ENCODE measurements around the gene TMEM132D.

DNA sequence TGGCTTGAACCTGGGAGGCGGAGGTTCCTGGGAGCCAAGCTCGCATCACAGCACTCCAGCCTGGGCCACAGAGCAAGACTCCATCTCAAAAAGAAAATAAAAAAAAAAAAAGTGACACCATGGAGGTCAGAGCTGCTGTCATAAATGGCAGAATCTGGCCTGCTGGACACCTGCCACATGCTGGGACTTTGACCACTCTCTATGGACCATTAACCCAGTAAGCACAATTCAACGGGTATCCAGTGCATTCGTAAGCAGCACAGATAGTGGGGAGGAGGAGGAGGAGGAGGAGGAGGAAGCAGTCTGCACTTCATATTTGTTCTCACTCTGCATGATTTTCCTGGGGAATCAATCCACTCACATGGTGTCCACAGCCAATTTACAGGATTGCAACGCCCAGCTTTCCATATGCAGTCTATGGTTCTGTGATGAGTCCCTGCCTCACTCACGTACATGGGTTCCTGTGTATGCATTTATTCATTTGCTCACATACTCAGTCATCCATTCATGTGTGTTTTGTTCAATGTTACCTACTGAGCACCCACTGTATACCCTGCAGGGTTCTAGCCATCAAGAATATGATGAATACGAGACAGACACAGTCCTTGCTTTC lies 723.8 kb downstream of the TMEM132D start:
- no peak for TF ChIP-seq CEBPB (IDR thresholded peaks at IDR 0.05; ENCODE audit: low read depth, low read length)
- no peak for TF ChIP-seq CTCF (conservative IDR thresholded peaks at IDR 0.05; ENCODE audit: low read depth, low read length)
- no peak for TF ChIP-seq POLR2A (IDR thresholded peaks at IDR 0.05; ENCODE audit: low read depth, low read length)
- no peak for TF ChIP-seq RAD21 (IDR thresholded peaks at IDR 0.05; ENCODE audit: low read length)
- no peak for TF ChIP-seq RFX5 (IDR thresholded peaks at IDR 0.05; ENCODE audit: low read depth, low read length)
- TF ChIP-seq, protein P1, sequence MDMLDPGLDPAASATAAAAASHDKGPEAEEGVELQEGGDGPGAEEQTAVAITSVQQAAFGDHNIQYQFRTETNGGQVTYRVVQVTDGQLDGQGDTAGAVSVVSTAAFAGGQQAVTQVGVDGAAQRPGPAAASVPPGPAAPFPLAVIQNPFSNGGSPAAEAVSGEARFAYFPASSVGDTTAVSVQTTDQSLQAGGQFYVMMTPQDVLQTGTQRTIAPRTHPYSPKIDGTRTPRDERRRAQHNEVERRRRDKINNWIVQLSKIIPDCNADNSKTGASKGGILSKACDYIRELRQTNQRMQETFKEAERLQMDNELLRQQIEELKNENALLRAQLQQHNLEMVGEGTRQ (IDR thresholded peaks at IDR 0.05; ENCODE audit: low read depth, low read length), result no peak
- no peak for TF ChIP-seq MXI1 (IDR thresholded peaks at IDR 0.05; ENCODE audit: borderline replicate concordance, low read depth, low read length)
- TF ChIP-seq, protein P2, sequence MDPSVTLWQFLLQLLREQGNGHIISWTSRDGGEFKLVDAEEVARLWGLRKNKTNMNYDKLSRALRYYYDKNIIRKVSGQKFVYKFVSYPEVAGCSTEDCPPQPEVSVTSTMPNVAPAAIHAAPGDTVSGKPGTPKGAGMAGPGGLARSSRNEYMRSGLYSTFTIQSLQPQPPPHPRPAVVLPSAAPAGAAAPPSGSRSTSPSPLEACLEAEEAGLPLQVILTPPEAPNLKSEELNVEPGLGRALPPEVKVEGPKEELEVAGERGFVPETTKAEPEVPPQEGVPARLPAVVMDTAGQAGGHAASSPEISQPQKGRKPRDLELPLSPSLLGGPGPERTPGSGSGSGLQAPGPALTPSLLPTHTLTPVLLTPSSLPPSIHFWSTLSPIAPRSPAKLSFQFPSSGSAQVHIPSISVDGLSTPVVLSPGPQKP (IDR thresholded peaks at IDR 0.05; ENCODE audit: borderline replicate concordance, low read depth, low read length), result no peak
- TF ChIP-seq SMC3 (IDR thresholded peaks at IDR 0.05; ENCODE audit: low read depth, low read length), result no peak
